BE2C (cell line): Measurements from ENCODE around the gene MSH2.

Experiments
- DNase-seq: peaks from one replicate; pipeline ENCODE4 v3.0.0-alpha.2; 2020
- H3K27me3 ChIP-seq: fragments of 250-450 bp; sonication (Bioruptor Pico); 2 replicates; pipeline ENCODE4 v1.5.1; 2020; ENCODE audit warnings: mild to moderate bottlenecking
- H3K36me3 ChIP-seq: fragments of 250-450 bp; sonication (Bioruptor Pico); 2 replicates; pipeline ENCODE4 v1.5.1; 2020; ENCODE audit warnings: mild to moderate bottlenecking
- H3K4me1 ChIP-seq: fragments of 250-450 bp; sonication (Bioruptor Pico); 2 replicates; pipeline ENCODE4 v1.5.1; 2020
- H3K4me3 ChIP-seq: 2 replicates; pipeline ENCODE4 v1.5.1; 2011; ENCODE audit warnings: low read depth, low read length
- H3K9me3 ChIP-seq: fragments of 250-450 bp; sonication (Bioruptor Pico); 2 replicates; pipeline ENCODE4 v1.5.1; 2020
- TF ChIP-seq, protein P1 (sequence below): IDR thresholded peaks from 2 replicates; pipeline ENCODE4 v1.5.1; 2012; ENCODE audit warnings: mild to moderate bottlenecking, low read depth, low read length

The MSH2 gene

DNA sequence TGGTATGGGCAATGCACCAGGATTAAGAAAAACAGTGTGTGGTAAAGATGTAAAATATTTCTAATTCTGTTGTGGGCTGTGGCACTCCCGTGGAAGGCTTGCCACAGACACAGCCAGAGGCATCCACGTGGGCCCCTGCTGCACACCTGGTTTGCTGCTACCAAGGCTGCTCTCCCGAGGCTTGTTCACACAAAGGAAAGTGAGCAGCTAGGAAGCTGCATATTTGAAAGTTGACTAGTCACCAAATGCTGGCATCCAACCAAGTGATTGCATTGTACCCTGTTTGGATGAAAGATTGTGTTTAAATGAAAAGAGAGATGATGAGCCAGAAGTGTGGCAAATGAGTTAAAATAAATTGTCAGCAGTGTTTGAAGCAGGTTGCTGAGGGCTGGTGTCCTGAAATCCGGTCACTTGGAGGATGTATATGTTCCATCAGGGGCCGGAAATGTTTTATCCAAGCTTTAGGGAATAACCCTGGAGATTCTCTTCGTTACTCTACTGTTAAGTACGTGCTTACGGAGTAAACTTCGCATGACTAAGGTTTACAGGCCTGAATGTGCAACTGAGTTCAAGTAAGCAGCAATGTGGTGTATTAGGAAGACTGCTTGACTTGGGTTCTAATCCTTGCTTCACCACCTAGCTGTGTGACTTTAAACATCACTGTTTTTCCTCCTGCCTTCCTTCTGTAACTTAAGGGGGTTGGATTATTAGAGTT, 86.1 kb downstream of the MSH2 start:
- no peaks in the 10 kb centered on the region for H3K9me3 ChIP-seq
- H3K36me3 ChIP-seq, result peaks cover 10% of the 10 kb centered on the region
- H3K4me3 ChIP-seq, result no peak overlapping the region
- no peaks in the 10 kb centered on the region for H3K4me1 ChIP-seq
- no peaks in the 10 kb centered on the region for H3K27me3 ChIP-seq
- DNase-seq, result no peak
- TF ChIP-seq, protein P1, sequence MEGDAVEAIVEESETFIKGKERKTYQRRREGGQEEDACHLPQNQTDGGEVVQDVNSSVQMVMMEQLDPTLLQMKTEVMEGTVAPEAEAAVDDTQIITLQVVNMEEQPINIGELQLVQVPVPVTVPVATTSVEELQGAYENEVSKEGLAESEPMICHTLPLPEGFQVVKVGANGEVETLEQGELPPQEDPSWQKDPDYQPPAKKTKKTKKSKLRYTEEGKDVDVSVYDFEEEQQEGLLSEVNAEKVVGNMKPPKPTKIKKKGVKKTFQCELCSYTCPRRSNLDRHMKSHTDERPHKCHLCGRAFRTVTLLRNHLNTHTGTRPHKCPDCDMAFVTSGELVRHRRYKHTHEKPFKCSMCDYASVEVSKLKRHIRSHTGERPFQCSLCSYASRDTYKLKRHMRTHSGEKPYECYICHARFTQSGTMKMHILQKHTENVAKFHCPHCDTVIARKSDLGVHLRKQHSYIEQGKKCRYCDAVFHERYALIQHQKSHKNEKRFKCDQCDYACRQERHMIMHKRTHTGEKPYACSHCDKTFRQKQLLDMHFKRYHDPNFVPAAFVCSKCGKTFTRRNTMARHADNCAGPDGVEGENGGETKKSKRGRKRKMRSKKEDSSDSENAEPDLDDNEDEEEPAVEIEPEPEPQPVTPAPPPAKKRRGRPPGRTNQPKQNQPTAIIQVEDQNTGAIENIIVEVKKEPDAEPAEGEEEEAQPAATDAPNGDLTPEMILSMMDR, result no peak

DNA sequence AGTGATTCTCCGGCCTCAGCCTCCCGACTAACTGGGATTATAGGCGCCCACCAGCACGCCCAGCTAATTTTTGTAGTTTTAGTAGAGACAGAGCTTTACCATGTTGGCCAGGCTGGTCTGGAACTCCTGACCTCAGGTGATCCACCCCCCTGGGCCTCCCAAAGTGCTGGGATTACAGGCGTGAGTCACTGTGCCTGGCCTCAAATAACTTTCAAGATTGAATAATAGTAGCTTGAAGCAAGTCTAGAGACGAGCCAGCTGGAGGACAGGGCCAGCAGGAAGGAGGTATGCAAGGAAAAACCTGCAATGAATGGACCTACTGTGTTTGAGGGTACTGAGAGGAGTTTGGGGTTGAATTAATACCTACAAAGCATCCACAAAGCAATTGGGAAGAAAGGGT, 87.5 kb downstream of the MSH2 start:
- Histone ChIP-seq H3K4me3 (no peak overlapping the region), H3K4me1 (no peaks in the 10 kb centered on the region), H3K36me3 (peaks cover 5% of the 10 kb centered on the region), H3K9me3 (no peaks in the 10 kb centered on the region), H3K27me3 (no peaks in the 10 kb centered on the region)
- TF ChIP-seq, protein P1, result no peak
- DNase-seq, result no peak

DNA sequence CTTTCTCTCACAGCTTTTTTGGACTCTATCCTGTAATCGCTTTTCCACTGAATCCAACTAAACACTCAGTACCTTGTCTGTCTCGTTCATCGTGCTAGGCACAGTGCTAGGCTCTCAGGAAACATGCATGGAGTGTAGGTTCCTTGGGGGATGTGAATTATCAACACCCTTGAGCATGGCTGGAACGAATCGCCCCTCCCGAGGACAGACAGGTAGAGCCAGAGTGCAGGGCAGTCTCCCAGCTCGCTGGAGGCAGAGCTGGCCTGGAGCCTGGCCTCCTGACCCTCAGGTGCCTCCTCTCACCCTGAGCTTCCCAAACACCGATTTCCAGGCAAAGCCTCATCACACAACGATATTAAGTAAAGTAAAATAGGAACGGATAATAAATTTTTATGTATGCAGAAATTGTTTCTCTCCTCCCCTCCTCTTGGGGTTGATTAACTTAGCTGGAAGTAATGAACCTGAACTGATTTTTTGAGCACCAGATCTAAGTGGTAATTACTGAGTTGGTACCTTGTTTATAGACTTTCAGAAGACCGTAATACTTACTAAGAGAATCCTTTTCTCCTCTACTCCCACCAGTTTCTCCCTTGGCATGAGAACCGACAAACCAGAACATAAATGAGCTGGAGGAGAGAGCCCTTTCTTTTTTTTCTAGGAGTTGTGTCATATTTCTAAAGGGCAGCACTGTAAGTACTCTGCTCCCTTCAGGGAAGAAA, 90.5 kb downstream of the MSH2 start:
- Histone ChIP-seq H3K4me3 (no peak overlapping the region), H3K36me3 (no peaks in the 10 kb centered on the region), H3K27me3 (no peaks in the 10 kb centered on the region), H3K9me3 (no peaks in the 10 kb centered on the region), H3K4me1 (no peaks in the 10 kb centered on the region)
- TF ChIP-seq, protein P1, result no peak
- DNase-seq, result no peak

DNA sequence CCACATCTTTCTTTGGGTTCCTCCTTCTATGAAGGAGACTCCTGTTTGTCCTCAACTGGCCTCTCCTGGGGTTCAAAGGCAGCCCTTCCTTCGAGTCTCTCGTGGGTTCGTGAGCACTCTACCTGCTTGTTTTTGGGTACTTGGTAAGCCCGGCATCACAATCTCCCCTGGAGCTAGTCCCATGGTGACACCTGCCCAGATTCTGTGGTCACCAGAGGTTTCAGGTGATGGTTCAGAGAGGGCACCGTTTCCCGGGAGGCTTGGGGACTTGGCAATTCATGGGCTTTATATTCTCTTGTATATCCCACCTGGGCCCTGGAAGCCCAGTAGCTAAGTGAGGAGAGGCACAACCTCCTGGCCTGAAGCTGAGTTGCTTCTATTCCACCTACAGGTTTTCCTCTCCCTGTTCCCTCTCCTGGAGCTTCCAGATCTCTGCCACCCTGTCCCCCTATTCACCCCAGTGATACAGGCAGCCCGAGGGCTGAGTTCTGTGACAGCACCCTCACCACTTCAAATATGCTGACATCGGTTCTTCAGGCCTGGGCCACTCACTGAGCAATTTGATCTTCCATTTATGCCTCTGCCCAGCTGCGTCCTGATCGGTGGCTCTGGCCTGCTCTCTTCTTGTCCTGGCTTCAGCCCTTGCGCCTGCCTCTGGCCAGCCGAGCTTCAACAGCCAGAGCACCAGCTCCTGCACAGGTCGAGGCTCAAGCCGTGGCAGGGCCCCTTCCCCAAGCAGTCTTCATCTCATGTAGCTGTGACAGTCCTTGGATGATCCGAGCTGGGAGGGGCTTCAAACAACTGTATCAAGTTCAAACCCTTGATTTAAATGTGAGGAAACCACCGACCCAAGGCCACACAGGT, 91.5 kb downstream of the MSH2 start:
- H3K4me3 ChIP-seq, result no peak overlapping the region
- TF ChIP-seq, protein P1, result no peak
- H3K9me3 ChIP-seq, result no peaks in the 10 kb centered on the region
- H3K4me1 ChIP-seq, result no peaks in the 10 kb centered on the region
- no peaks in the 10 kb centered on the region for H3K27me3 ChIP-seq
- no peaks in the 10 kb centered on the region for H3K36me3 ChIP-seq
- DNase-seq, result no peak

DNA sequence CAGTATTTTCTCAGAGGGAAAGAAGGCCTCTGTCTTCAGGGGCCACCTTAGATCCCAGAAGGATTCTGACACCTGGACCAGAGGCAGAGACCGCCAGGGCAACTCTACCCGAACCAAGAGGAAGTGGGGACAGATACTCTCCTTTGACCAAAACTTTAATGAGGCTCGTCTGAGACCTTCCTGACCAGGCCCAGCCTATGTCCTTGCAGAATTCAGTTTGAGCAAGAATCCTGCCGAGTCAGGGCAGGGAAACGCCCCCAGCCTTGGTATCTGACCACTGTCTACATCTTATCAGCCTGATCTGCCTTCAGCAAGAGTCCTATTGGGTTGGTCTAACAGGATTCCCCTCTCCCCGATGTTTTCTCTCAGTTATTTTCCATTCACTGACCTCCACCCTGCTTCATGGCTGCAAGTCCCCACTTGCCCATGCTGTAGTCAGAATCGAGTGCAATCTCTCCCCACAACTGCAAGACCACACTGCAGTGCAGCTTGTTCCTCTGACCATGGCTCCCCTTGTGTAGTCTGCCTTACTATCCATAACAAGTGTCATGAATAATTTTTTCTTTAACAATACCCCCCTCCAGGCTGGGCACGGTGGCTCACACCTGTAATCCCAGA, 95.0 kb downstream of the MSH2 start:
- H3K4me1 ChIP-seq, result no peaks in the 10 kb centered on the region
- TF ChIP-seq, protein P1, result no peak
- no peaks in the 10 kb centered on the region for H3K9me3 ChIP-seq
- no peak for DNase-seq
- H3K36me3 ChIP-seq, result no peaks in the 10 kb centered on the region
- H3K27me3 ChIP-seq, result no peaks in the 10 kb centered on the region
- no peak overlapping the region for H3K4me3 ChIP-seq
